Placental epithelial cell (primary cell): ENCODE results near the gene KLF9. TPM values are rescaled to one million over a fixed set of nuclear protein-coding genes. Genes with fewer than 3 reads are reported as not detected.

Source experiments
- total RNA-seq: library from RNA; depleted of rRNA; stranded (reverse); fragments of >200 nt; gene quantifications from 2 replicates; pipeline ENCODE4 v1.2.3, GENCODE V29; 2012

KLF9 gene
- total RNA-seq = 35.5 and 66.7 TPM in 2 replicates

DNA sequence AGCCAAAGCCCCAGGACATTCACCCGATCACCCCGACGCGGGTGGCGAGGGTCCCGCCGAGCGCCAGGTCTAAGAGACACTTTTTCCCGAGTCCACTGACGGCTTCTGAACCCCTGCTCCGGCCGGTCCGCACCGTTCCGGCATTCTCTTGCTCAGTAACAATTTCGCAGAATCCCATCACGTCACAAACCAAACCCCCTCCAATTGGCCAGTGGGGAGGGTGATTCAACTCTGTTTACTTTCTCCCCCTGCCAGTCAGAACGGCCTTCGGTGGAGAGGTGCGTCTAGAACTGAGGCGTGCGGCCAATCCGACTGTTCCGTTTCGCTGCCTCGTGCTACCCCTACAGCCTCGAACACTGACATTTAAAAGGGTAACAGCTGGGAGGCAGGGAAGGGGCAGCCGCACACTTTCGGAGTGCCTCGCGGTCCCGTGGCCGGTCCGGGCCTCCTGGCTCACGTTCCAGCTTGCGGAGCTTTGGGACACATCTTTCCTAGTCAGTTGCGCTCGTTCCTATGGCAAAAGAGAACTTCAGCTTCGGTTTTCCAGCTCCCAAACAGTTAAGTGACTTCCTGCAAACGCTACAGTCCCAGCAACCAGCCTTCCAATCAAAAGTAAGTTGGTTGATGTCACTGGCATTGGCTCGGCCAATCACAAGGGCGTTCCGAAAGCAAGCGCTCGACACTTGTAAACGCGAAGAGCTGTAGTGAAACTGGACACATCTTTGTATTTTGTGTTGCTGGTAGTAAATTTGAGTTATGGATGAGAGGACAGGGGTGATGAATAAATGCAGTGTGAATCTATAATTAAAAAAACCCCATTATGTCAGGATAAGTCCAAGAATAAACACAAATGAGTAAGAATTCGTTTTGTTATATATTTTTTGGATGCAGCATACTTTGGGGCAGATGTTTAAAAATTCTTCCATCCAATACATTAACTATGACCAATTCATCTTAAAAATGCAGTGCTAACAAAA, at the start of gene KLF9:
KLF9 (minus strand) TSS at position 859 of the 977 bp plus-strand sequence. CDS start 1,294 bp downstream, outside the sequence.

Other genes with a start within 250 kb of the KLF9 start
- gene SMC5, start 155.7 kb downstream of the KLF9 start, total RNA-seq = 25.8 and 60.5 TPM in 2 replicates